GM12891 (cell line): ENCODE data around the gene FOXP3.
A peak's percentile ranks its signal among the peaks of the same experiment; 100 is the strongest.

Experiments used
- DNase-seq: peaks from one replicate; pipeline ENCODE4 v3.0.0; 2011; ENCODE audit warnings: low spot score; ENCODE audit not compliant: insufficient read length
- FAIRE-seq: peaks from 2 replicates; lab custom pipeline; 2011; peaks lifted over from hg19 to GRCh38; lab: Jason Lieb, UNC
- PAX5 ChIP-seq: IDR thresholded peaks from 2 replicates; pipeline ENCODE4 v1.6.1; 2011; ENCODE audit warnings: low read length, moderate library complexity, mild to moderate bottlenecking; ENCODE audit not compliant: insufficient read depth, severe bottlenecking
- POLR2A ChIP-seq: IDR thresholded peaks from 2 replicates; pipeline ENCODE4 v1.6.1; 2011; ENCODE audit warnings: low read depth, low read length, control low read depth
- POLR2AphosphoS5 ChIP-seq: IDR thresholded peaks from 2 replicates; pipeline ENCODE4 v1.6.1; 2011; ENCODE audit warnings: low read depth, low read length, control low read depth
- POU2F2 ChIP-seq: IDR thresholded peaks from 2 replicates; pipeline ENCODE4 v1.6.1; 2011; ENCODE audit warnings: low read depth, mild to moderate bottlenecking, control low read depth, low read length, moderate library complexity
- SPI1 ChIP-seq: IDR thresholded peaks from 2 replicates; pipeline ENCODE4 v1.6.1; 2011; ENCODE audit warnings: low read depth, low read length, control low read depth
- TAF1 ChIP-seq: IDR thresholded peaks from 2 replicates; pipeline ENCODE4 v1.6.1; 2011; ENCODE audit warnings: low read depth, low read length, control low read depth

Gene FOXP3

DNA sequence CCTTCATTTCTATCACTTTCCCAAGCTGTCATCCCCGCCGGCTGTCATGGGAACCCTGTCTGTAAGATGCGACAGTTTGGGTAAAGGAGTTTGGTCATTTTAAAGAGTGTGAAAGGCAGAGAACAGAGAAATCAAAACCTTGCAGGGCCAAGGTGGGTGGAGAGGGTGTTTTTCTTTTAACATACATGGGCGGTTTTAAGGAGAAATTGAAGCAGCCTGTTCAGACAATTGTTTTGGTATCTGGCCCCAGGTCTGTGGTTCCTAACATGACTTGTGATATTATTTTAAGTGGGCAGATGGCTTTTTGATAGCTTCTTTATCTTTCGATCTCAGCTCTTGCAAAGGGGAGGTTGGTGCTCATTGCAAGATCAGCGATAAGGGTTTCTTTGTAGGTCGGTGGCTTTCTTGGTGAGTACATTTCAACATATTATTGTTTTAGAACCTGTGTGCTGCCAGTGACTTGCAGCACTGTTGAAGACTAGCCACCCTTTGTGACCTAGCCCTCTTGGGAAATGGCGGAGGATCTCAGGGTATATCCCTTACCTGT, 8.7 kb upstream of the FOXP3 start:
- TF ChIP-seq POLR2AphosphoS5 (no peak), SPI1 (no peak), TAF1 (no peak), POLR2A (no peak), PAX5 (no peak), POU2F2 (no peak)
- DNase-seq (no peak), FAIRE-seq (no peak)

DNA sequence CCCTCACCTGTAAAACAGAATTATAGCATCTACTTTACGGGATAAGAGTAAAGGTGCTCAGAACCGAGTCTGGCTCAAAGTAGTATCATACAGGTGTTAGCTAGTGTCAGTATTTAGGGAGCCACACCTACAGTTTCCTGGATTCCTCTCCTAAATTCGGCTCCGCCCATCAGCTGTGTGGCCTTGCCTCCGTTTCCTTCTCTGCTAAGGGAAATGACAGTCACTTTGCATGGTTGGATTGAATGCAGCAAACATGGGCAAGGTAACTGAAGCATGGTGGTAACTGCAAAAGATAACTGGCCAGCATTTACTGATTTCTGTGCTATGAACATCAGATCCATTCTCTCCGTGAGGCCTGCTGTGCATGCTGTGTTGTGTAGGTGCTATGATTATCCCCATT, 7.9 kb upstream of the FOXP3 start:
- TF ChIP-seq TAF1 (no peak), POU2F2 (no peak), POLR2A (no peak), PAX5 (no peak), POLR2AphosphoS5 (no peak), SPI1 (no peak)
- no peak for FAIRE-seq
- no peak for DNase-seq

DNA sequence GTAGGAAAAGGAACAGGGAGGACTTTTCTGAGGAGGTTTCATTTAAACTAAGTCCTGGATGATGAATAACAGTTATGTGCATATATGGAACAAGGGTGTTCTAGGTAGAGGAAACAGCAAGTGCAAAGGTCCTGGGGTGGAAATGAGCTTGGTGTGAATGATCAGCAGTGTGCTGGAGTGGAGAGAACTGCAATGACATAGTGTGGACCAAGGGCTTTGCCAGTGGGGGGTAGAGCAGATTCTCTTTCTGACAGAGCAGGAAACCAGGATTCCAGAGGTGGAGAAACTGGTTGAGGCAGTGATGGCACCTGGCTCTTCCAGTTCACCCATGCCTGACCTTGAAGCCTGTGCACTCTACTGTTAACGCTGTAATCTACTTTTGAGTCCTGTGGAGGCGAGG, 6.8 kb upstream of the FOXP3 start:
- DNase-seq = no peak
- TF ChIP-seq POLR2A (no peak; the same call in 1 of the 2 replicates), TAF1 (no peak), POU2F2 (no peak), POLR2AphosphoS5 (no peak), PAX5 (no peak), SPI1 (no peak)
- FAIRE-seq = no peak

DNA sequence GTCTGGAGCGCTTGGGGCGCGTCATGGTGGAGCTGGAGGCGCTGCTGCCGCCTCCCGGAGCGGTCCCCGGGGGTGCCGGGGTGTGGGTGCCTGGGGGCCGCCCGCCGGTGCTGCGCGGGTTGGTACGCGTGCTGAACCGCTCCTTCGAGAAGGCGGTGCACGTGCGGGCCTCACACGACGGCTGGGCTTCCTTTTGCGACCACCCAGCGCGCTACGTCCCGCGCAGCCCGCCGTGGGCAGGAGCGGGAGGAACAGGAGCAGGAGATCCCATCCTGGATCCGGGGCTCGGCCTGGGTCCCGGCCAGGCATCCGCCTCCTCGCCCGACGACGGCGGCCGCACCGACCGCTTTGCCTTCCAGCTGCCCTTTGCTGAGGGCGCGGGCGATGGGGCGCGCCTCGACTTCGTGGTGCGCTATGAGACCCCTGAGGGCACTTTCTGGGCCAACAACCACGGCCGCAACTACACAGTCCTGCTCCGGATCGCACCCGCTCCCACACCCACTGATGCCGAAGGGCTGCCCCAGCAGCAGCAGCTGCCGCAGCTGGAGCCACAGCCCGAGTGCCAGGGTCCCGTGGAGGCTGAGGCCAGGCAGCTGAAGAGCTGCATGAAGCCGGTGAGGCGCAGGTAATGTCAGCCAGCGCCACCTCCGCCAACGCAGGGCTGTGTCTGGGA, 5.9 kb upstream of the FOXP3 start:
- no peak for FAIRE-seq
- TF ChIP-seq TAF1 = no peak
- no peak for DNase-seq

DNA sequence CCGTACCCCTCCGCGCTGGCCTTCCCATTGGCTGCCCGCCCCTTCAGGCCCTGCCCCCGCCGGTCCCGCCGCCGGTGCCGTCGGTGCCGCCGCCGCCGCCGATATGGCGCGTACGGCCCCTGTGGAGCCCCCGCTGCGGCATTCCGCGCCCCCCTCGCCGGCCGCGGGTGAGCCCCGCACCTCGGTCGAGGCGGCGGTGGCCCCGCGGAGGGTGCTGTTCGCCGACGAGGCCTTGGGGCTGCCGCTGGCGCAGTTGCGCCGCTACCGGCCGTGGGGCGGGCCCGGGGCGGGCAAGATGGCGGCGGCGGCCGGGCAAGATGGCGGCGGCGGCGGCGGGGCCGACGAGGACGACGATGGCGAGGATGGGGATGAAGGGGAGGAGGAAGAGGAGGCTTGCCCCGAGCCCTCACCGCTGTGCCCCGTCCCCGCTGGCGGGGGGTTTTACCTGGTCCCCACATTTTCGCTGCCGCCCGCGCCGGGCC, 5.3 kb upstream of the FOXP3 start, which contains the start of gene PPP1R3F:
Gene PPP1R3F (plus strand): TSS at position 27 of the 482 bp plus-strand sequence. CDS start 77 bp downstream, at position 104.
- FAIRE-seq (no peak), DNase-seq (no peak)
- TF ChIP-seq POU2F2 (no peak), TAF1 (no peak), SPI1 (no peak), POLR2A (no peak), PAX5 (no peak), POLR2AphosphoS5 (no peak)

DNA sequence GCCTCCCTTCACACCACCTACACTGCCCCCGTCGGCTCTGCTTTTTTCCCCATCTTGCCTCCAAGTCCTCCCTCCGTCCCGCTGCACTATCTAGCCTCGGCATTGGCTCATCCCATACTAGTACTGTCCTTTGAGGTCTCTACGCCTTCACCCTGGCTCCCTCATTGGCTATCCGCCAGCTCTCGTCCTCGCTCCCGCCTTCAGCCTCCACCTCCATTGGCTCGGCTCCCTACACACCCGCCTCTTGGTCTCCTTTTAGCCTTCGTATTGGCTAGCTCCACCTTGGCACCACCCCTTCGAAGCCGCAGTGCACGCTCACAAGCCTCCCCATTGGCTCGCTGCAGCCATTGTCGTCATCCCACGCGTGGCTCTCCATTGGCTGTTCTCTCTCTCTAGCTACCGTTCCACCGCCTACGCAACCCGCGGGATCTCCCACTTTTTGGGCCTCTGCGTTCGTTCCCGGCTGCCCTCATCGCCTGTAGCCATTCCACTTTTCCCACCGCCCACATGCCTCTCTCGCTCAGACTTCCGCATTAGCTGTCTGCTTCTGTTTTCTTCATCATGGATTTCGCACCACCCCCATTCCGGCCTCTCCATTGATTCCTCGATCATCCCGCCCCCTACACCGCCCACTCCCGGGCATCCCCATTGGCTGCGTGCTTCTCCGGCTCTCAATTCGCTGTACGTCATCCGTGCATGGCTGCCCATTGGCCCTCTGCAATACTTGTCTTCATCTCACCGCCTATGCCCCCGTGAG, 4.7 kb upstream of the FOXP3 start:
- DNase-seq (peak; percentile 69), FAIRE-seq (peak; percentile 95)
- TF ChIP-seq PAX5 = no peak
- TF ChIP-seq POU2F2 = 0 out of 2 replicates have a peak, but pooled peaks have one; percentile 8
- TF ChIP-seq TAF1 = 0 out of 2 replicates have a peak, but pooled peaks have one; percentile 24
- peak; percentile 55; the same call in 1 of the 2 replicates for TF ChIP-seq POLR2AphosphoS5
- TF ChIP-seq POLR2A = peak; percentile 76
- no peak for TF ChIP-seq SPI1

DNA sequence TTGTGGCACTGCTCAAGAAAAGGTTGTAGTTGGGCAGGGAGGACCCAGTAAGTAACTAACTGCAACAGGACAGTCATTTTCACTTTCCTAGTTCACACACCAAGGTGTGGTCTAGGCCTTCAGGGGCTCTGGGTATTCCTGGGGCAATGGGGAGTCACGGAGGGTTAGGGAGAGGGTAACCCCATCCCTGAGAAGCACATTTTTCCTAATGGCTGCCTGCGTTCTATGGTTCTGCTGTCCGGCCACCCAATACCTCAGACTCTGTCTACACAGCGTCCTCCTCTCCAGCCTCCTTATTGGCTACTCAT, 4.1 kb upstream of the FOXP3 start:
- FAIRE-seq = no peak
- no peak for DNase-seq
- no peak for TF ChIP-seq SPI1
- no peak; the same call in 1 of the 2 replicates for TF ChIP-seq POLR2A
- TF ChIP-seq TAF1 = 0 out of 2 replicates have a peak, but pooled peaks have one; percentile 44
- no peak for TF ChIP-seq POLR2AphosphoS5

DNA sequence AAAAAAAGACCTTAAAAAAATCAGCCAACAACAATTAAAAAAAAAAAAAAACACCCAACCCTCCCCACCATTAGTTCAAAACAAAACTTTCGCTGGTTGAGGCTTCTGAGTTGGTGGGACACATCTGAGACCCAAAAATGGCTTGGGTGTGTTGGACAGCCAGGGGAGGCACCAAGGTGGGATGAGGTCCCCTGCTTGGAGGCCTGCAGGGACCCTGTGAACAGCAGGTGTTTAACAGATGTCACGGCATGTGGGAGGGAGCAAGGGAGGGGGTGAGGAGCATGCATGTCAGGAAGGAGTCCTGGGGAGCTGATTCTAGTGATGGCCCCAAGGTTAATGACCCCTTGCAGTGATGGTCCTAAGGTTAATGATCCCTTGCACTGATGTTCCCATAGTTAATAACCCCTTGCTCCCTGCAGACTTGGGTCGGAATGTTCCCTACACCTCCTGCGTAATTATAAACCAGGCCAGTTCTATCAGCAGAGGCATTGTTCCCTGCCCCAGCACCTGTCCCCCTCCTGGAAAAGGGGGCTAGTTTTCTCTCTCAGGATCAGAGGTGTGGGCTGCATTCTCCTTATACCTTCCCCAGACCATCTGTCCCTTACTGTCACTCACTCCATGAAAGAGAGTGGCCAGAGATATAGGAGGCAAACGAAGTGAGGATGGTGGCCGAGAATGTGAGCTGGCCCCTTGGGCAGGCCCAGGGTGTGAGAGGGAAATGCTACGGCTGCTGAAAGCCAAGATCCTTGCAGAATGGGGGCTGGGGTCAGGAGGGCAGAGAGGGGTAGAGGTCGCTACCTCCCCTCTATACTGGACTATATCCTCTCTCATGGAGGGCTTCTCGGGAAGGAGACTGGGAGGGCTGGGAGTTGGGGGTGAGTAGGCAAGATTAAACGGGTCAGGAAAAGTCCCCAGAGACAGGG, 2.3 kb upstream of the FOXP3 start:
- FAIRE-seq = no peak
- TF ChIP-seq POLR2A (no peak), POU2F2 (no peak), POLR2AphosphoS5 (no peak), PAX5 (no peak), TAF1 (no peak), SPI1 (no peak)
- DNase-seq = no peak

DNA sequence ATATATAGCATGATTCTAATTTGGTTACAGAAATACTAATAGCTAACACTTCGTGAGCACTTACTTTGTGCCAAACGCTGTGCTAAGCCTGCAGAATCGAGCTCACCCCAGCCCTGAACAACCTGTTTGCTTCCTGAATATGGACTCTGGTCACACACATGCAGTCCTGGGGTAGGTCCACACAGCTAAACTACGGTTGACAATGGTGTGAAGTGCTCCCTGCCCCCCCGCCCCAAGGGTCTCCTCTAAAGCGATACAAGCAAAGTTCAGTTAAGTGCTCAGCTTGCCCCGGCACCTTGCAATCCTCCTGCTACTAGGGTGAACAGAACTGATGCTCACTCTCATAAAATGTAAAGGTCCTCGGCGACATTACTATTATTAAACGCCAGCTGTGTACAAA, 879 bp downstream of the FOXP3 start:
- no peak for DNase-seq
- no peak for FAIRE-seq
- TF ChIP-seq PAX5 (no peak), SPI1 (no peak), POU2F2 (no peak), TAF1 (no peak), POLR2AphosphoS5 (no peak), POLR2A (no peak)
